ENCODE measurements around the gene GNPDA2.
A peak's percentile ranks its signal among the peaks of the same experiment; 100 is the strongest.
"Not testable (repeated sequence)": the region's sequence is repeated elsewhere in the genome, so short reads cannot be mapped to it uniquely, and the experiment has no call there.

Gene GNPDA2

GRCh38 chr4:44726038-44726871 is at the start of gene GNPDA2:
Gene GNPDA2 (minus strand): TSS chr4:44726556. CDS start chr4:44722207, 4,349 bp downstream.
- peak; percentile 51 for DNase-seq

DNA sequence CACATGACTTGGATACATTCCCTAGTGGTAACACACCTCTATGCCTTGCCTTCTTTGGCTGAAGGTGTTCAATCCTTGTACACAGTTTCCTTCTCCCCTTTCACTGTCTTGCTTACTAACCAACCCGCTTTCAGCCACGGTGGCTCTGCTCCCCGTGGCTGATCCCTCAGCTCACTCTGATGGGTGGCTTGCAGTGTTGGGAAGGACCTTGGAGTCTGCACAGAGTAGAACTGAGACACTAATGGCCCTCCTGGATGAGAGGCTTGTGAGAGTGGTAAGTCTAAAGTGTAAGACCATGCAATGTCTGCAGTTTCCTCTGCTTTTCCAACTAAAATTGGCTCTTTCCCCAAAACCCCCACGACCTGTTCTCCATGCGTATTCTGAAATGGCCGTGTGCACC is 46.0 kb upstream of the GNPDA2 start:
- DNase-seq, result no peak

- no peak for DNase-seq
Measured at GRCh38 chr4:44771789-44772188, 45.4 kb upstream of the GNPDA2 start.

- no peak for DNase-seq
Measured at GRCh38 chr4:44766453-44766852, 40.1 kb upstream of the GNPDA2 start.

DNA sequence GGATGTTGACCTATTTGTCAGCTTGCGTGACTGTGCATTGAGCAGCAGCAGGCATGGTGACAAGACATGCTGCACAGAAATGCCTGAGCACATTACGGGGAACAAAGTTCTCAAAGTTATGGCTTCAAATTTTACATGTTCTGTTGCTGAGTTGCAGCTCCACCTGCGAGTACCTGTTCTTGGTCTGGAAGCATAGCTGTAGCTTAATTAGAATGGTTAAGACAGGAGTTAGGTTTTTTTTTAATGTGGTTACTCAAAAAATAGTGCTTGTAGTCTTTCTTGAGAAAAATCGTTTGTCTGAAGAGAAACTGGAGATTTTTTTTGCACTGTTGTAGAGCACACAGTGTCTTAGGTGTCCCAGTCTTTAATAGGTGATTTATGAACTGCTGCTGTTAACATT is 38.8 kb upstream of the GNPDA2 start:
- no peak for DNase-seq

GRCh38 chr4:44761306-44761705 is 35.0 kb upstream of the GNPDA2 start:
- no peak for DNase-seq

DNA sequence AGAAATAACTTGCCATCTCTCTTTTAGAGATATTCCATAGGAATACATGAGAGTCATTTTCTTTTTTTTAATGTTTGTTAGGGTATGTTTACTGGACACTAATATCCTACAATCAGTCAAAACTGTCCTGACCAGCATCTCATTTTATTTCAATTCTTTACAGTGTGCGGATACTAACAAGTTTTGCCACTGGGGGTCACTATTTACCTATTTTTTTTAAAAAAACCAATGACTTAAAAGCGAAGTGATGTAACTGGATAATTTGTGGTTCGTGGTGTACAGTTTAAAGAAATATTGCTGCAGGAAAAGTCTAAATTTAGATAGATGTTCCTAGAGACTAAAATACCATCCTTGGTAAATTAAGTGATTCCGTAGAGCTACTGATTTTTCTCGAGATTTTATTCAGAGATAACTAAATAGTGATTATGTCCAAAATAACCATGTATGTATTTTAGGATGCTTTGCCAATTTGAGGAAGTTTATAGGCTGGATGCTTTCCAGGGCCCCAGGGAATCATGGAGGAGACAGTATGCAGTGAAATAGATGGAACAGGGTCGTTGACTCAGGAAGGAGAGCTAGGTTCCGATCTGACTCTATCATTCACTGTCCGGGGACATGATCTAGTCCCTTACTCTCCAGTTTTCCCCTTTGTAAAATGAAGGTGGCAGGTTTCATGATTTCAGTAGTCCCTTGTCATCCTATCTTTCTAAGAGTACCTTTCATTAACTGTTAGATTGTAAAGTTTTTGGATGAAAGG is 34.0 kb upstream of the GNPDA2 start:
- peak; percentile 58 for DNase-seq

GRCh38 chr4:44756559-44756958 is 30.2 kb upstream of the GNPDA2 start:
- no peak for DNase-seq

DNA sequence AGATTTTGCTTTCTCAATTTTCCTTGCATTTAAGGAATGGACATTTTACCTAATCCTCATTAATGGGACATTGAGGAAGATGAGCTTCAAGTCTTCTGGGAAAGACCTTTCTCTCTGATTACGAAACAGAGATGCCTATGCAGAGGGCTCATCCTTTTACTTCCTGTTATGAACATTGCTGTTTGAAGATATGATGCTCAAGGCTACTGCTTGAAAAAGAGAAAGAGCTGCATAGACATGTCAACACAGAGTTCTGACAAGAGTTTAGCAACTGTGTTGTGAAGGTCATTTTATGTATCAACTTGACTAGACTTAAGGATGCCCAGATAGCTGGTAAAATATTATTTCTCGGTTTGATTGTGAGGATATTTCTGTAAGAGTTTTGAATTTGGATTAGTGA is 13.8 kb upstream of the GNPDA2 start:
- no peak for DNase-seq

GRCh38 chr4:44738615-44739014 is 12.3 kb upstream of the GNPDA2 start:
- DNase-seq, result peak; percentile 2

GRCh38 chr4:44736900-44737299 is 10.5 kb upstream of the GNPDA2 start:
- DNase-seq, result no peak

DNA sequence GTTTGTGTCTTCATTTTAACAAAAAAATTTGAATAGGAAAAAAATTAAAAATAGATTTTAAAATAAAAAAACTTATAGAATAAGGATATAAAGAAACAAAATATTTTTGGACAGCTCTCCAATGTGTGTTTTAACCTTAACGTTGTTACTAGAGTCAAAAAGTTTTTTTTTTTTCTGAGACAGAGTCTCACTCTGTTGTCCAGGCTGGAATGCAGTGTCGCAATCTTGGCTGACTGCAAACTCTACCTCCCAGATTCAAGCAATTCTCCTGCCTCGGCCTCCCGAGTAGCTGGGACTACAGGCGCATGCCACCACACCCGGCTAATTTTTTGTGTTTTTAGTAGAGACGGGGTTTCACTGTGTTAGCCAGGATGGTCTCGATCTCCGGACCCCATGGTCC is 2.3 kb upstream of the GNPDA2 start:
- not testable (repeated sequence) for DNase-seq

GRCh38 chr4:44727471-44727870 is 1.1 kb upstream of the GNPDA2 start:
- no peak for DNase-seq

DNA sequence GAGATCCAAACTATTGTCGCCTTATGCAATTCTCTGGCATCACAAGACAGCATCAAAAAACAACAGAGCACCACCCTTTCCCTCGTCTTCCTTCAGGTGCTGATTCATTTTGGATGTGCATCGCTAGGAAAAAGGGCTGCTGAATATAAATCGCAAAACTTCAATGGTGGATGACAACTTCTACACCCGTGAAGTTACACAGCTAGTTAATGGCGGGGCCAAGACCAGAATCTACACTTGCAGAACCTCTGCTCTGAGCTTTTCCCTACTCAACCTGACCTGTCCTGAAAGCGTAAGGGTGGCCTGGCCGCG is 674 bp downstream of the GNPDA2 start:
- no peak for DNase-seq

DNA sequence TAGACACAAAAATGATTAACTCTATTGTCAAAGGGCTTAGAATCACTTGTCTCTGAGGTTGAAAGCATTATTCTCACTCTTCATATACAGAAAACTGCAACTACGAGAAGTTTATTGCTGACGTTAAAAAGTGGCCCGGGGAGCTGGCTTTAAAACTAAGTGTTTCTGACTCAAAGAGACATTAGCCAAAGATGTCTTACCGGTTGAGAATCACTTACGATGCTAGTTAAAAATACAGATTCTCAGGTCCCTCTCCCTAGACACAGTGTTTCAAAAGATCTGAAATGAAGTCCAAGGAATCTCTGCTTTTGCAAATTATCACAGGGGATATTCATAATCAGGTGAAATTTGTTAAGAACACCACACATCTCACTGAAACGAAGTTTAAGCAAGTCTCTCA is 1.2 kb downstream of the GNPDA2 start:
- DNase-seq, result no peak

DNA sequence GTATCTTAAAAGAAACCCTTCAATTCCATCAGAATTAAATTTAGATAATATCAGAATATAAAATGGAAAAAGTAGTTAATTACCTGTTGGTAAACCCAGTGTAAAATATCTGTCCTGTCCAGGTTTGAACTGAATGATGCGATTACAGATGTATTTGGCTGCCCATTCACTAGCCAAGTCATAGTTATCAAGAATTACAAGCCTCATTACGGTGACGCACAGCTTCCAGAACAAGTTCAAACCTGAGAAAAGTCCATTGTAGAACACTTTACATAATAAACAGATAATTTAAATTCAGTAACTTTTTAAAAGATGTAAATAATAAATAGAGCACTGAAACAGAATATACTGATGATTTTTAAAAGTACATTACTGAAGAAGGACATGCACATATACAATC is 4.4 kb downstream of the GNPDA2 start:
- DNase-seq, result no peak

GRCh38 chr4:44720371-44720770 is 6.0 kb downstream of the GNPDA2 start:
- no peak for DNase-seq

DNA sequence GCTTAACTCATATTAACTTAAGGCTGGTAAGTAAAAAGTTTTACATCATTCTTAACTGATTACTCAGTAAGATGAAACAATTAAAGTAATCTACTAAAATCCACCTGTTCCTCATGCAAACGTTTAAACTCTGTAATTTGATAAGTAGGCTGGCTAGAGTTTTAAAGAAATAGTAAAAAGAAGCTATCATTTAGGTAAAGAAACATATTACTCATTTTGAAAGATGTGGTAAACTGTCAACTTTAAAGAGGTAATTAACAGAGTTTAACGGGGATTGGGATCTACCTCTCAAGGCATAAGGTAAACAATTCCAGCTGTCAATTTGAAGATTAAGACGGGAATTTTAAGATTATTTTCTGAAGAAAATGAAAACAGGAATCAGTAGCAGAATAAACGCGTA is 9.8 kb downstream of the GNPDA2 start:
- no peak for DNase-seq

DNA sequence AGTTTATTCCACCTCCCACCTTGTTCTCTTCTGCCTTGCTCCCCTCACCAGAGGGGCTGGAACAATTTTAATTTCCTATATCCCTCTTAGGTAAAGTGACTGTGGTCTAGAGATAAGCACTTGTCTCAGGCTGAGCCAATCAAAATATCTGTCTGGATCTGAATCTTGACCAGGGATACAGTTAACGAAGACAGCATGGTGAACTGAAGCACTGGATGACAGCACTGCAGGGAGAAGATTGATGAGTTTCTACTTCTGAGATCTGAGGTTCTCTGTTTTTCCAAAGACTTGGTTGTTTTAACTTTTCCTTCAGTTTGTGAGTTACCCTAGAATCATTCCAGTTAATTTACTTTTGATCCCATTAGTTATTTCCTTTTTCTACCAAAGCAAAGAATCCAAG is 13.2 kb downstream of the GNPDA2 start:
- no peak for DNase-seq

DNA sequence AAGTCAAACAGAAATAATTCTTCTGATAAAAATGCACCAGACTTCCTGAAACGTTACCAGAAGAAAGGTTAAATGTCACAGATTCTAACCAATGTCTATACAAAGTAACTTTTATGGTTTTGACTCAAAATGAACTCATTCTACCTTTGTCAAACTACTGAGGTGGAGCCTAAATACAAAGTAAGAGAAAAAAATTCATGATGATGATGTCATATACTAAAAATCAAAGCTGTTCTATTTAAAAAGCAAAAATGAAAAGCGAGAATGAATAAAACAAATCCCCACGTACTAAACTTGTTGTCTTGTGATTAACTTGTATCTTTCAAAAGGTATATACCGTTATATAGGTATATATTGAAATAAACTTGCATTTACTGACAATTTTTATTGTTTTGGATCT is 21.7 kb downstream of the GNPDA2 start:
- no peak for DNase-seq

- no peak for DNase-seq
Measured at GRCh38 chr4:44701037-44701436, 25.3 kb downstream of the GNPDA2 start.

DNA sequence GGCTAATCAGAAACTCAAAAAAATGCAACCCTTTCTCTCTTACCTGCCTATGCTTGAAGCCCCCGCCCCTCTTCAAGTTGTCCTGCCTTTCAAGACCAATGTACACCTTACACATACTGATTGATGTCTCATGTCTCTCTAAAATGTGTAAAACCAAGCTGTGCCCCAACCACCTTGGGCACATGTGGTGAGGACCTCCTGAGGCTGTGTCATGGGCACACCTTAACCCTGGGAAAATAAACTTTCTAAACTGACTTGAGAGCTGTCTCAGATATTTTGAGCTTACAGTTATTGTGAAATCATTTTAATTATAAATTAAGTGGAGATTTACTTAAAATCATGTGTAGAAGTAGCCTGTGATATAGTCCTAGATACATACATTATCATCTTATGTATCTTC is 25.9 kb downstream of the GNPDA2 start:
- DNase-seq, result no peak

DNA sequence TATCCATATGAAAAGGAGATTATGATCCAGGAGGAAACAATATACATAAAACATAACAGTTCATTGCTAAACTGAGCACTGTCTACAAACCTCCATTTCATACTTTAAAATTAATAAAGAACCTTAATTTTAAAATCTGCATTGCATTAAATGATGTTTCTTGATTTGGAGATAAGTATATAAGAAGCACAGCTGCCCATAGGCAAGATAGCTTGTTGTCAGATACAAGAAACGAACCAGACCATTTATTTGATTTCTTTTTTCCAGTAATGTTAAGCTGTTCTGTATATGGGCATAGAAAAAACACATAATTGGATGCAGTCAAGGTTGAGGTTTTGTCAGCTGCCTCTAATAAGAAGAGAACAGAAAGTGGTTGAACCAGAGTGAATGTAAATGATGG is 41.7 kb downstream of the GNPDA2 start:
- no peak for DNase-seq

- no peak for DNase-seq
Measured at GRCh38 chr4:44679060-44679459, 47.3 kb downstream of the GNPDA2 start.
